Limb (tissue), 2 donors: ENCODE measurements around the gene FMO2.

ENCODE experiments used
- DNase-seq, 2 donors: peaks; one replicate each; pipeline ENCODE4 v3.0.0-alpha.2; 2016; ENCODE audit errors: extremely low spot score in 2 of 2

The FMO2 gene

DNA sequence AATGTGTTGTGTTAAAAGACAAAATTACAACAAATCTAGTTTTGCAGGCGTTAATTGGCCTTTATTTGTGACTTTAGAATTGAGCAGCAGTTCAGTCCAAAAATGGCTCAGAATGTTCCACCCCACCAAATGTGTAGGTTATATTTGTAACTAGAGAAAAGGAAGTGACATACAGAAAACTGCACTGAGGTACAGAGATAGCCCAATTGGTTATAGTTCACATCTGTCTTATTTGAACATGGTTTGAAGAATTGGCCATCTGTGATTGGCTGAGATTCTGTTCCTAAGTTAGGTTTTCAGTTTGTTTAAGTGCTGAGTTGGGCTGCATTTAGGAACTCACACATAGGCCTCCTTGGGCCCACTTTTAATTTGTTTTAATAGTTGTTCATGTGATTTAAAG lies 12.0 kb upstream of the FMO2 start:
- no peak for DNase-seq

DNA sequence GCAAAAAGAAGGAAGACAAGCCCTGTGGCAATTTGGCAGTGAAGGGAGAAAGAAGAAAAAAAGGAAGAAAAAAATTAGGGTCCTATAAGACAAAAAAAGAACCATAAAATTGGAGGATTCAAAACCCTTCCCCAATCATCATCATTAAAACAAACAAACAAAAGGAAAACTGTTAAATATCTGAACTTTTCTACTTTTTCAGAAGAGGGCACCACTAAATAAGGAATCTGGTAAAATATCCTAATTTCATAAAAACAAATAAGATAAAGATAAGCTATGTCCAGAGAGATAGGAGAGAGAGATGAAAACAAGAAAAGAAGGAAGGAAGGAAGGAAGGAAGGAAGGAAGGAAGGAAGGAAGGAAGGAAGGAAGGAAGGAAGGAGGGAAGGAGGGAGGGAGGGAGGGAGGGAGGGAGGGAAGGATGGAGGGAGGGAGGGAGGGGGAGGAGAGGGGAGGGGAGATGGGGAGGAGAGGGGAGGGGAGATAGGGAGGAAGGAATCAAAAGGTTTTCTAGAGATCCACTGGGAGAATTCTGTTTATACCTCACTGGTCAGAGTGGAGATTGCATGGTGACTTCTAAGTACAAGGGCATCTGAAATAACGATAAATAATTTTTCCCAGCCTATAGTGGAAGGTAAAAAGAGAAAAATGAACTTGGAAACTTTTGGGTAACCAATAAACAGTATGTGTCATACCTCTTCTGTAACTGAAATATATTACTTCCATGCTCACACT lies 10.4 kb upstream of the FMO2 start:
- DNase-seq, result no peak

DNA sequence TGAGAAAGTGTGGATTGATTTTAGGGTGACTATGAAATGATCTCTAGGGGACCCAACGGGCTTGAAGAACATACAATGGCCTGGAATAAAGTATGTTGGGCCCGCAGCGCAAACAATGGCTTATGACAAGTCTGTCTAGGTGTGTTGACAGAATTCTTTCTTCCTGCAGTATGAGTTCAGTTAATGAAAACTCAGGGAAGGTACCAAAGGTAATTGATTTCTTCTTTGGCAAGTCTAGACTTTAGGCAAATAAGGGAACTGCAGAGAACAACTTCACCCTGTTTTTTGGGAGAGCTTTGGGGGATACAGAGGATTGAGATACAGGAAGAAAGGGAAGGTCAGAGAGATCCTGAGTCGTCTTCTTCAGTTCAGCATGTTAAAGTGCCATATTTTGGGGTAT lies 7.8 kb upstream of the FMO2 start:
- no peak for DNase-seq

DNA sequence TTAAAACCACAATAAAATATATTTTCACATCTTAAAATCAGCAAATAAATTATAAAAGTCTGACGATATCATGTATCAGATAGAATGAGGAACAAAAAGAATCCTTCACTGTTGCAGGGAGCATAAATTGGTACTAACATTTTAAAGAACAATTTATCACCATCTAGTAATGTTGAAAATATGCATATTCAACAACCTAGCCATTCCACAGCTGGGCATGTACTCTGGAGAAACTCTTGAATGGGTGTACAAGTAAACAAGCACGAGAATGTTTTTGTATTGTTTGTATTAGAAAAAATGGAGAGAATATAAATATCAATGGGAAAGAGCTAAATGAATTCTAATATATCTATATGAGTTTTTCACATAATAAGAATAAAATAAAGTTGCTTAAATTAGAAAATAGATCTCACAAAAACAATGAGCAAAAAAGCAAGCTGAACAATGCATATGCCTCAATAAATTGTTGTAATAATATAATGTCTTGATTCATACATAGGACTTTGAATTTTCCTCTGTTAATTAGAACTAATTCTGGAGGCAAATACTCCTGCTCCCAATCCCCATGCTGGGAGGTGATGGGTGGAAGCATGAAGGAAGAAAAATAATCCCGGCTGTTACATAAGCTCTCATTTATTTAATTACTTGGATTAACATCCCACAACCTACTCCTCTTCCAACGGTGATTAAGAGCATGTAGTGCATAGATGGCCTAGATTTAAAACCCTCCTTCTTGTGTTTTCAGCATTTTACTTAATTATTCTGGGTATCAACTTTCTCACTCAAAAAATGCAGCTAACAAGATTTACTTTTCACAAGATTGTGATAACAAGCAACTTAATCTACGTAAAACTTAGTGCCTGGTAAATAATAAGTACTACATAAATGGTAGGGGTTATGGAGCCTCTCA lies 5.5 kb upstream of the FMO2 start:
- DNase-seq, result no peak

DNA sequence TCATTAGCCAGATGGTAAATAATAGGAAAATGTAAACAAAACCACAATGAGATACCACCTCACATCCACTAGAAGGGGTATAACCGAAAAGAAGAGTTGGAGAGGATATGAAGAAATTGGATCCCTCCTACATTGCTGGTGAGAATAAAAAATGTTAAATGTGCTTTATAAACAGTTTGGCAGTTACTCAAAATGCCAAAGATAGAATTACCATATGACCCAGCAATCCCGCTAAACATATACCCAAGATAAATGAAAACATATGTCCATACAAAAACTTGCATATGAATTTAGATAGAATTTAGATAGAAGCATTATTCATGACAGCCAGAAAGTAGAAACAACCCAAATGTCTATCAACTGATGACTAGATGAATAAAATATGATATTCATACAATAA lies 4.4 kb upstream of the FMO2 start:
- peak in 1 of 2 donors; percentile 24 for DNase-seq

DNA sequence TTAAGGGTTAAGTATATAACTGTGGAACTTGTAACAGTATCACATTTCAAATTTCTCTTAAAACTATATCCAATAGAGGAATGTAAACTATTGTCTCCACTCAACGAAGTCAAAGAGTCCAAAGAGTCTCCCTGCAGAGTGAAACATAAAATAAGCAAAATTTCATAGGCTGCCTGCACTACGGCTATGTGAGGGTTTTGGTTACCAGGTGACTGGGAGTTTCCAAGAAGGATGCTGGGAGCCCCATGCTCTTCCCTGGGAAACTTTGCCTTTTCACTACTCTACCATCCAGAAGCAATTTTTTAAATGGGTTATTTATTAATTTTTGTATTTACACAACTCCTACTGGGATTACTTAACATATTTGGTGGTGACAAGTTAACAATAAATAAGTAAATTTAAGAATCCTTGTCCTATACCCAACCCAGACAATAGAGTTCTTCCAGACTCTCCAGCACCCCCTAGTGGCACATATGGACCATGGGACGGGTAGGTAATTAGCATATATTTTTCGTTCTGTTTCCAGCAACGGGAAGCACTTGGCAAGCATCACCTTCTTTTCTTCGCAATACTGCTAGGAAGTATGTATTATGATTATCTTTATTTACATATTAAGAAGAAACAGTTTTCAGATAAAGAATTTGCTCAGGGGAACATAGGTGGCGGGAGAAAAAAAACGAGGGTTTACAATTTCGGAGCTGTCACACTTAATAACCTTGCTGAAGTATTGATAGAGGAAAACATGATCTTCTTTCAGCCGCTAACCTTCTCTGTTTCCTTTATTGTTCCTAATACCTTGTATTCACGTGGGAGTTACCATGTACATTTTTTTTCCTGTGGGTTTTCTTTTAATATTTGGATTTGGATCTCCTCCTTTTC lies 3.5 kb downstream of the FMO2 start:
- peak; percentile 31 to 32 for DNase-seq

DNA sequence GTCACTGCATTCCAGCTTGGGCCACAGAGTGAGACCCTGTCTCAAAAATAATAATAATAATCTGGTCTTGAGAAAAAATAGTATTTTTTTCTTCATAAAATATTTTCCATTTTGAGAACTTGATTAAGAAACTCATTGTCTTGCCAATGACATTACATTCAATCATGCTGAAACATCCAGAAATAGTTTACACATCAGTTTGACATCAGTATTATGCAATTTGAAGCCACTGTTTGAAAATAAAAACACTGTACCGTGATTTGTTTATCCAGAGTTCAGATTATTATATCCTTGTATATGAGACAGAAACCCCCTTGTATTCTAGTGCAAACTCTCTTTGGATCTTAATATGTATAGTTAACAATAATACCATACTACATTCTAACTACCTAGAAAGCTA lies 6.9 kb downstream of the FMO2 start:
- DNase-seq, result no peak

DNA sequence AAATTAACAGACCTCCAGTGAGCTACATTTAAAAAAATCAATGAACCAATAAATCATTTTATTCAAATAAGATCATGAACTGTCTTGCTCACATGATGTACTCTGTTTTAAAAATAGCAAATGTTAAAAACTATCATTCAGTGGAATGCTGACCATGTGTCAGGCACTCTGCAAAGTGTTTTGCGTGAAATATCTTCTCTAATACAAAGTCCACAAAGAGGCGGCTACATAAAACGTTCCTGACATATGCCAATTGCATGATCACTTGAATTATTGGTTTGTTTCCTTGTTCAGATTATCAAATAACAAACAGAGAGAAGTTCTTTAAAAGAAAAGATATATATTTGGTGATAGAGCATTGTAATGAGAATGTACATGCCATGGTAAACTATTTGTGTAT lies 10.7 kb downstream of the FMO2 start:
- no peak for DNase-seq

DNA sequence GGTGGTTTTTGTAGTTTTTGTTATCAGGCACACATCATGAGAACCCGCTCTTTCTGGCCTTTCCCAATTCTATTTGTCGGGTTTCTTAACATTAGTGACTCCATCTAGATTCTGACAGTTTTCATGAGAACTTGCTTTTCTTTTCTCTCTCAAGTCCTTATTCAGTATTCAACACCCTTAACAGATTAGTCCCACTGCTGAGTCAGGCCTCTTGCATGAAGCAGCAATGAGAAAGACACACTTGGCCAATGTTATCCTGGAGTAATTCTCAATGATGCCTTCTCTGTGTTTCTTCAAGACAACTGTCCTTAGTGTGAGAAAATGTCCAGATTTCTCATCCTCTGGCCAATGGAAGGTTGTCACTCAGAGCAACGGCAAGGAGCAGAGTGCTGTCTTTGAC lies 11.3 kb downstream of the FMO2 start:
- no peak for DNase-seq

DNA sequence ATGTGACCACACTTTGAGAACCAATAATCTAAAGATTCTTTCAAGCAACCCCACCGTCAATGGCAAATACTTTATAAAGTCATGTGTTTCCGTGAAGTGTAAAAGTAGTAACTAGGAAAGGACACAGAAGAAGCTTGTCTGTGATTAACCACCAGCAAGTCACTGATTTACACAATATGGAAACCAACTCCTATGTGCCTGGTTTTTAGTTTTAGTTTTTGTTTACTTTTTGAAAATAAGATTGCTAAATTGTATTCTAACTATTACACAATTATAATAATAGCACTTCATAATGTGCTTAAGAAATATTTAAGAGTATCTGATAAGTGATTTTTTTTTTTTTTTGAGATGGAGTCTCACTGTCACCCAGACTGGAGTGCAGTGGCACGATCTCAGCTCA lies 13.0 kb downstream of the FMO2 start:
- DNase-seq, result no peak

DNA sequence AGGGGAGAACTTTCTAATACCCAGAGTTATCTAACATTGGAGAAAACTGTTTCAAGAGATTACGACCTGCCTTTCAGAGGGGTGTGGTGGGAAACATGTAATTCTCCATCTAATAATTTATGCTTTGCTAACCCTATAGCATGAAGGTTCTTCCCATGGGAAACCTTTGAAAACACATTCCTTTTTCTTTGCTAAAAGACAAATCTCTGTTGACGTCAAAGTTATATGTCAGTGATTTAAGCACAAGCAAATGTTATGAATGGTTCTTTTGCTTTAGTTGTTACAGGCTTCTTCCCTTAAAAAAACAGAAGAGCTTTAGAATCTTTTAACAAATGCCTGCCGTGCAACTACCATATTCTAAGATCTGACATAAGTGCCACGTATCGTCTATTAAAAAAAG lies 19.2 kb downstream of the FMO2 start:
- no peak for DNase-seq

DNA sequence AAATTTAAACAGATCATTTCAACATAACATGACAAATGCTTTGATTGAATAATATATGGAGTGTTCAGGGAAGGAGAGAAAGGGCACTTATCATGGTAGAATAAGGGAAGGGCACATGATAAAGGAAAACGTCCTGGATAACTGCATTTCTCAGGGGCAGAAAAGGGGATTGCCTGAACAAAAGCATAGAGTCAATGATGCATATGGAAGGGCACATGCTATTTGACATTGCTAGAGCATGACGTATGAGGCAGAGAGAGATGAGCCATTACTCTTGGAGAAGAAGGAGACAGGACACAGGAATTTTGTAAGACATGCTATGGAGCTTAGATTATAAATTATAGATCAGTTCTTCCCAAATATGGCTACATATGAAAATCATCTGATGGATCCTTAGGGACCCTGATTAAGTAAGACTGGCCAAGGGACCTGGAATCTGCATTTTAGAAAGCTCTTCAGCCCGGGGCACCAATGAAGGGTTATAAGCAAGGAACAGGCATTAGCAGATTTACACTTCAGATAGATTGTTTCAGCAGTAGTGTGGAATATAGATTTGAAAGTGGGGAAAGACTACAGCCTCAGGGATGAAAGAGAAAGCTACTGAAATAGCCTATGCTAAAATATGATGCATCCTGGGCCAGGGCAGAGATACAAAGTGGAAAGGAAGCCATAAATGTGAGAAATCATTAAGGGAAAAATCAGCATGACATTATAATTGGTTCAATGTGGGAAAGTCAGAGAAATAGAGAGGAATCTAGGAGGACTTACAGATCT lies 21.3 kb downstream of the FMO2 start:
- DNase-seq, result no peak

DNA sequence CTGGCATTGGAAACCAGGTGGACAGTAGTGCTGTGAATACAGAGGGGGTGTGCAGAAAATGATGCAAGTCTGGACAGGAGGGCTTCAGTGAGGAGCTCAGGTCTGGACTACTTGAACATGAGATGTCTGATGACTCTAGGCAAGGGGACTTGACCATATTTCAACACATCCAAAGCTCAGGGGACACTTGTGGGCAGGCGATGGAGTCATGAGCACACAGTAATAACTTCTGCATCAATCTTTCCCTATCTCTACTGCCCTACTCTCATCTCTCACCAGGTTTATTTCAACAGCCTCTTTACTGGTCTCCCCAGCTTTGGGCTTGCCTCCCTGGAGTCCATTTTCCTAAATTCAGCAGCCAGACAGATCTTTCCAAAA lies 21.9 kb downstream of the FMO2 start:
- DNase-seq, result no peak

DNA sequence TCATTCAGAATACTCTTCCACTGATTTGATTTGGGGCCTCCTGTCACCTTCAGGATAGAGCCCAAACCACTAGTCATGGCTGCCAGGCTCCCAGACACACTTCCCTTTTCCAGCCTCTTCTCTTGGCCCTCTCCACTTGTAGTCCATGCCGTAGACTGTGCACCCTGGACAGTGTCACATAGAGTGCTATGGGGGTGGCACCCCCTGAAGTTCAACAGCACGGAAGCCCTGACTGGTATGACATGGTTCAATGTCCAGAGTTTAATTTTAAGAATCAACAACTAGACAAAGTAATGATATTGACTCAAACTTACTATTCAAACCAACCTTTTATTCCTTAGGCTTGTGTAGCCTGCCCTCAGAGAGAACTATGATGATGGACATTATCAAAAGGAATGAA lies 22.3 kb downstream of the FMO2 start:
- no peak for DNase-seq

DNA sequence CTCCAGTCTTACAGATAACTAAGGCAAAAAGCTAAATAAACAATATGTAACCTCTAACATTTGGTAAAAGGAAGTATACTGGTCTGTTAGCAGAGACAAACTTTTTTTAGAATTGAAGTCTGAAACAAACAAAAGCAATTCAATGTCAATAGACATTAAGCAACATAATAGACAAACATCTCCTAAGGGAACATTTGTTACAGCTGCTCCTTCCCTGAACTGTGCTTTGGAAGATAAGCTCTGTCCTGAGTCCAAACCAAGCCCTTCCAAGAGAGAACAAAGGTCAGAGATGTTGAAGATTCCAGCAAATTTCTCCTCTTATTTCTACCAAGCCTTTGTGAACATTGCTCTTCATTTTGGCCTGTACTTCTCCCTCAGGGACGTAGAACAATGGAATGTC lies 25.3 kb downstream of the FMO2 start:
- peak in 1 of 2 donors; percentile 55 for DNase-seq

DNA sequence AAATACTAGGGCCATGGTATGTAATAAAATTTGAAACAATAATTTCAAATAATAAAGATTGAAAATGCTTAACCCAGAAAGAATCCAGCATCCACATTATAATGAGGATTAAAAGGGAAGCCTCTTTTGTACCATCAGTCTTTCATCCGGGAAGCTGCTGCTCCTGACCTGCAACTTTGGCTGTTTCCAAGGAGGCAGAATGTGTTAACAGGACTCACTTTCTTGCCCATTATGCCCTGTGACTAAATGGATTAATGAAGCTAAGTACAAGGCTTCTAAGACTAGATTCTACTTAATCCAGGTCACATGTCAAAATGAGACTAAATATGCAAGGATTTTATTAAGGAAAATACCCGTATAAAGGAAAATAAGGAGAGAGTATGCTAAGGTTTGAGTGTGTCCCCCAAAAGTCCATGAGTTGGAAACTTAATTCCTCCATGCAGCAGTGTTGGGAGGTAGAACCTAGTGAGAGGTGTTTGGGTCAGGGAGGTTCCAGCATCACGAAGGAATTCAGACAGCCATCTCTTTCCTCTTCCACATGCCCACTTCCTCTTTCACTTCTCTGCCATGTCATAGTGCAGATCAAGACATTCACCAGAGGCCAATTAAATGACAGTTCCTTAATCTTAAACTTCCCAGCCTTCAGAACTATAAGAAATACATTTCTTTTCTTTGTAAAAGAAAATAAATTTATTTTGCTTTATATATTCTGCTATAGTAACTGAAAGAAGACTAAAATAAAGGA lies 27.7 kb downstream of the FMO2 start:
- DNase-seq, result no peak

DNA sequence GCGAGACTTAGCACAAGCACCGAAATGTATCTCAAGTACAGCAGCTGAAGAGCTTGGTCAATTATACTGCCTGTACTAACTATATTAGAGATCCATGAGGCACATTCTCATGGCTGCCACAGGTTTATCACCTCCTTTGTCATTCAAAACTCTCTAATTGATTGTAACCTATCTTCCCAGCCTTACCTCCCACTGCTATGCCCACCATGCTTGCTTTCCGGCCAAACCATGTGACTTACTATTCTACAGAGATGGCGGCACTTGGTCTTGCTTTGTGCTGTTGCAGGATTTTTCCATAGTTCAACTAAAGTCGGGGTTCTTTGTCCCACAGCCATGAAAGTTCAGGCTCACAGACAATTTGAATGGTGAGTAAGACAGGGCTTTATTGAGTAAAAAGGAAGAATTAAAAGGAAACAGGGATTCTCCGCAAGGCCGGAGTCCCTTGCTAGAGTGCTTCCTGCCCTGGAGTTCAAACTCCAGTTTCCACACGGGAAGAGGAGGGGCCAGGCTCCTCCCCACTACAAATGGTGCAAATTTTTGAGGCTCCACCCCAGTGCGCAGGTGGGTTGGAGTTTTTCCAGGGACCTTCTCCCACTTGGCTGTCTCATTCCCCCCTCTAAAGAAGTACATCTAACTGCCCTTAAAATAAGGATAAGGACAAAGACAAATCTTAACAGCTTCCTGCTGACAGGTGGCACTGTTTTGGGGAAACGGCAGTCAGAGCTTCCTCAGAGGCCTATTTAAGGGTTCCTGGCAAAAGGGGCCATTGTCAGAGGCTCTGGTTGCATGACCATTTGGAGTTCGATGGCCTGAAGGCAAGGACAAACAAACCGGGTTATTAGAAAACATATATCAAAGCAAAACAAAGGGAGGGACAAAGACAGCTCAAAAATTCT lies 28.7 kb downstream of the FMO2 start:
- no peak for DNase-seq

DNA sequence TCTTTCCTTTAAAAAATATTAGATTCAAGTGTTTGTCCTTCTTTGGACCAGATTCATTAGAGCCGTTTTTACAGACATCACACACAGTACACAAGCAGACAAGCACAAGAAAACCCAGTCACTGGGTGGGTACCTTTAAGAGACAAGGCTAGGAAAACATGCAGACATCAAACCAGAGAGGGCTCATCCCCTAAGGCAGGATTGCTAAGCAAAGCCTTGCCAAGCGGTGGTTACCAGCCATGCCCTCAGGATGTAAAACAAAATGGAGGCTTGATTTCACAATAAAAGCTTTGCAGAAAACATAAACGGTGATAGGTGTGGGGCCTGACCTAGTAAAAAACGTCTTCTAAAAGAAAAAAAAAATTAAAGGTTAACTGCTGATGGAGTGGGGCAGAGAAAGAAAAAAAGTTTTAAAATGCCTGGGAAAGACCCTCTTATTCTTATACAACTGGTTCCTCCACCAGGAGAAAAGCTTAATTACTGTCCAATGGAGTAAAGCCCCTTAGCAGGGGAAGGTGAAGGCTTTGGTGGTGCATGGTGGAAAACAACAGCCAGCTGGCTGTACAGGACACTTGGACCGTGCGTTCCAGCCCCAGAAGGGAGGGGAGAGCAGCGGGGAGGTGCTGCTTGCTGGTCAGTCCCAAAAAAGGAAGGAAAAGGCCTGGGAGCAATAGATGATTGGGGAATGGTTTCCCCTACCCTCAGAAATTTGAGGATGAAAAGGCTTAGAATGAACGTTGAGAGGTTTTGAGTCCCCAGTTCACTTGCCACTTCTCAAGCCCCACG lies 32.8 kb downstream of the FMO2 start:
- DNase-seq, result no peak

DNA sequence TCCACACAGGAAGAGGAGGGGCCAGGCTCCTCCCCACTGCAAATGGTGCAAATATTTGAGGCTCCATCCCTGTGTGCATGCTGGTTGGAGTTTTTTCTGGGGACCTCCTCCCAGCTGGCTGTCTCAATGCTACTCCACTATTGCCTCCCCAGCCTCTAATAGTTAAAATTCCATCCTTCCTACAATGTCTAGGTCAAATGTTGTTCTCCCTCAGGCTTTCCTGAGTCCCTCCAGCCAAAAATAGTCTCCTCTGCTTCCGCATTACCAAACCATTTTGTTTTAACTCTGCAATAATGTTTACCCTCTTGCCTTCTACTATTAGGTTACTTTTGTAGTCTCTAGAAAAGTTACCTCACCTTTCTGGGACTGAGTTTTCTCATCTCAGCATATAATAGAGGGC lies 33.6 kb downstream of the FMO2 start:
- no peak for DNase-seq
